ENCODE data around the gene SCNN1A.

SCNN1A gene

DNA sequence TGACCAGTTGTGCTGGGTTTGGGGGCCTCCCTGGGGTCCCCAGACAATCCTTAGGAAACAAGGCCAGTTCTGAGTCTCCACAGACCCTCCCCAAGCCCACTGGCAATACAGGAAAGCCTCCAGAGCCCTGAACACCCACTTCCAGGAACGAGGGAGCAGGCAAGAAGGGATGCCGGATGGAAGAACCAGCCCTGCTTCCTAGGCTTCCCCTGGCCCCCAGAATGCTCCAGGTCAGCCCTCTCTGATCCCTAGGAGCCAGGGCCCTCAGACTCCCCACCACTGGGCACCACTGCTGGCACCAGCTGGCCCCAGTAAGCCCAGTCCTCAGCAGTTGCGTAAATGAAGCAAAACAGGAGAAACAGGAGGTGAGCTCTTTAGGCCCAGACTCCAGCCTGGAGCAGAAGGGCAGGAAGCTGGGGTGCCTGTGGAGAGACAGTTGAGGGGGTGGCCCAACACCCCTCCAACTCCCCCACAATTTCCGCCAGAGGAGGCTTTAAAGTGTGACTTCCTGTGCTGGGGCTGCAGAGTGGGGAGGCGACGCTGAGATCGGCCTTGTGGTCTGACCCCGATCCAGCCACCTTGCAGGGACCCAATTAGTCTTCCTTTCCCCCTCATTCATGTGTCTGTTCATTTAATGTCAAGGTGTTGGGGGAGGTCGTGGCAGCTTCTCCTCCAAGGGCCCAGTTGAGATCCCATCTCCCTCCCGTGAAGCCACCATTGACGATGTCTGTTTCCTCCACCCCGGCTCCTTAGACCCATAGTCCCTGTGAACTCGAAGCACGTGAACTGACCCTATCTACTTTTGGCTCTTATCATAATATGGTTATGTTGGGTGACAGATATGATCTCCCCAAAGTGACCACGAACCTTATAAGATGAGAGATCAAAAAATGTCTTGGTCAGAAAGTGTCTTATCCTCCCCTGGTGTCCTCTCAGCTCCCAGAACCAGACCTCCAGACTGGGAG is 38.2 kb downstream of the SCNN1A start:
- peaks cover 26% of the 10 kb centered on the region for H3F3A ChIP-seq (ENCODE audit: insufficient read depth, low read length)
- H3K4me2 ChIP-seq (ENCODE audit: low read depth, low read length), result peak overlapping the region; percentile 76
- no peak for DNase-seq
- H3K4me1 ChIP-seq (ENCODE audit: low read length), result peaks cover 36% of the 10 kb centered on the region
- H3K27ac ChIP-seq (ENCODE audit: low read length), result peak overlapping the region; percentile 82
- H3K9me3 ChIP-seq (replicated peaks; ENCODE audit: insufficient read depth, low read length), result no peaks in the 10 kb centered on the region
- no peaks in the 10 kb centered on the region for H3K9me2 ChIP-seq (replicated peaks; ENCODE audit: insufficient read depth, low read length)
- peak overlapping the region; percentile 18; the same call in 1 of the 2 replicates for H3K4me3 ChIP-seq (ENCODE audit: low read length)
- peak overlapping the region; percentile 40; the same call in 1 of the 2 replicates for H3K9ac ChIP-seq (ENCODE audit: low read length)
- no peaks in the 10 kb centered on the region for H3K36me3 ChIP-seq (replicated peaks; ENCODE audit: insufficient read depth, low read length)
- no peaks in the 10 kb centered on the region for H3K27me3 ChIP-seq (replicated peaks; ENCODE audit: insufficient read depth, low read length)
- H4K20me1 ChIP-seq (ENCODE audit: insufficient read depth, low read length), result no peaks in the 10 kb centered on the region
- peaks cover 99% of the 10 kb centered on the region for H3K79me2 ChIP-seq (ENCODE audit: low read length)
- TF ChIP-seq EZH2 (optimal IDR thresholded peaks at IDR 0.05; ENCODE audit: low read depth, low read length), result no peak
- TF ChIP-seq, protein P1, sequence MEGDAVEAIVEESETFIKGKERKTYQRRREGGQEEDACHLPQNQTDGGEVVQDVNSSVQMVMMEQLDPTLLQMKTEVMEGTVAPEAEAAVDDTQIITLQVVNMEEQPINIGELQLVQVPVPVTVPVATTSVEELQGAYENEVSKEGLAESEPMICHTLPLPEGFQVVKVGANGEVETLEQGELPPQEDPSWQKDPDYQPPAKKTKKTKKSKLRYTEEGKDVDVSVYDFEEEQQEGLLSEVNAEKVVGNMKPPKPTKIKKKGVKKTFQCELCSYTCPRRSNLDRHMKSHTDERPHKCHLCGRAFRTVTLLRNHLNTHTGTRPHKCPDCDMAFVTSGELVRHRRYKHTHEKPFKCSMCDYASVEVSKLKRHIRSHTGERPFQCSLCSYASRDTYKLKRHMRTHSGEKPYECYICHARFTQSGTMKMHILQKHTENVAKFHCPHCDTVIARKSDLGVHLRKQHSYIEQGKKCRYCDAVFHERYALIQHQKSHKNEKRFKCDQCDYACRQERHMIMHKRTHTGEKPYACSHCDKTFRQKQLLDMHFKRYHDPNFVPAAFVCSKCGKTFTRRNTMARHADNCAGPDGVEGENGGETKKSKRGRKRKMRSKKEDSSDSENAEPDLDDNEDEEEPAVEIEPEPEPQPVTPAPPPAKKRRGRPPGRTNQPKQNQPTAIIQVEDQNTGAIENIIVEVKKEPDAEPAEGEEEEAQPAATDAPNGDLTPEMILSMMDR (IDR thresholded peaks at IDR 0.05; ENCODE audit: low read length), result no peak
- TF ChIP-seq EZH2phosphoT487 (IDR thresholded peaks at IDR 0.05; ENCODE audit: low read length), result no peak
- no peak overlapping the region for H2AFZ ChIP-seq (ENCODE audit: low read length)

DNA sequence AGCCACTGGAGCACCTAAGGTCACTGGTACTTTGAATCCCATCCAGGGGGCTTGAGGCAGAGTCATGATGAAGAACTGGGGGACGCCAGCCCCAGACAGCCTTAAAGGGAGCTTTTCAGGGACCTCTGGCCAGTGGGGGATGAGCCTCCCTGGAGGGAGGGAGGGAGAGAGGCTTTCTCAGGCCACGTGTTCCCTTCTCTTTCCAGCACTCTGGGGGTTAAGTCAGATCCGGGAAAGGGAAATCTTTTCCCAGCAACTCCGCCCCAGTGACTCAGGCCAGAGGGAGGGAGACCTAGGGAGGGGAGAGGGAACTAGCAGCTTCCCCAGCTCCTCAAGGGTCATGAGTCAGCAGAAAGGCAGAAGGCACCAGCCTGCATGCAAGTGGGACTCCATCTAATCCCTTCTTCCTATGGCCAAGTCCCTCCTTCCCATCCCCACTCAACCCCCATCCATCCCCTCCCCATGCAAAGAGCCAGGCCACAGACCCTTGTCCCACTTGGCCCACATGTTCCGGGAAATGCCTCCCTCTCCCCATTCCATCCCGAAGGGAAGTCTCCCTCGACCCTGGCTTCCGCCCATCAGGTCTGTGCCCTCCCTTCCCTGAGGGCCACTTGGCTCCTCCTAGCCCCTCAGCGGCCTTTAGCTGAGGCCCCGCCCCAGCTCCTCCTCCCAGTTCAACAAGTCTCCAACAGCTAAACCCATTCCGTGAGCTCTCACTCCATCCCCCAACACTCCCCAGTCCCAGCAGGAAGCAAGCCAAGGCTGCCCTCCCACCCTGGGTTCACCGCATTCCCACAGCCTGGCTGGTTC is 39.1 kb downstream of the SCNN1A start:
- H4K20me1 ChIP-seq (ENCODE audit: insufficient read depth, low read length), result no peaks in the 10 kb centered on the region
- peak overlapping the region; percentile 45 for H3K4me3 ChIP-seq (ENCODE audit: low read length)
- no peaks in the 10 kb centered on the region for H3K9me2 ChIP-seq (replicated peaks; ENCODE audit: insufficient read depth, low read length)
- peaks cover 91% of the 10 kb centered on the region for H3K79me2 ChIP-seq (ENCODE audit: low read length)
- peaks cover 2% of the 10 kb centered on the region; the same call in 1 of the 2 replicates for H3K36me3 ChIP-seq (replicated peaks; ENCODE audit: insufficient read depth, low read length)
- H3K27me3 ChIP-seq (replicated peaks; ENCODE audit: insufficient read depth, low read length), result no peaks in the 10 kb centered on the region
- H3K9ac ChIP-seq (ENCODE audit: low read length), result peak overlapping the region; percentile 59
- peak; percentile 64 for DNase-seq
- H2AFZ ChIP-seq (ENCODE audit: low read length), result peak overlapping the region; percentile 19; the same call in 1 of the 2 replicates
- peak overlapping the region; percentile 76 for H3K4me2 ChIP-seq (ENCODE audit: low read depth, low read length)
- no peaks in the 10 kb centered on the region for H3K9me3 ChIP-seq (replicated peaks; ENCODE audit: insufficient read depth, low read length)
- peak overlapping the region; percentile 82 for H3K27ac ChIP-seq (ENCODE audit: low read length)
- H3F3A ChIP-seq (ENCODE audit: insufficient read depth, low read length), result peaks cover 26% of the 10 kb centered on the region
- peaks cover 36% of the 10 kb centered on the region for H3K4me1 ChIP-seq (ENCODE audit: low read length)
- no peak for TF ChIP-seq EZH2 (optimal IDR thresholded peaks at IDR 0.05; ENCODE audit: low read depth, low read length)
- TF ChIP-seq, protein P1 (IDR thresholded peaks at IDR 0.05; ENCODE audit: low read length), result no peak

DNA sequence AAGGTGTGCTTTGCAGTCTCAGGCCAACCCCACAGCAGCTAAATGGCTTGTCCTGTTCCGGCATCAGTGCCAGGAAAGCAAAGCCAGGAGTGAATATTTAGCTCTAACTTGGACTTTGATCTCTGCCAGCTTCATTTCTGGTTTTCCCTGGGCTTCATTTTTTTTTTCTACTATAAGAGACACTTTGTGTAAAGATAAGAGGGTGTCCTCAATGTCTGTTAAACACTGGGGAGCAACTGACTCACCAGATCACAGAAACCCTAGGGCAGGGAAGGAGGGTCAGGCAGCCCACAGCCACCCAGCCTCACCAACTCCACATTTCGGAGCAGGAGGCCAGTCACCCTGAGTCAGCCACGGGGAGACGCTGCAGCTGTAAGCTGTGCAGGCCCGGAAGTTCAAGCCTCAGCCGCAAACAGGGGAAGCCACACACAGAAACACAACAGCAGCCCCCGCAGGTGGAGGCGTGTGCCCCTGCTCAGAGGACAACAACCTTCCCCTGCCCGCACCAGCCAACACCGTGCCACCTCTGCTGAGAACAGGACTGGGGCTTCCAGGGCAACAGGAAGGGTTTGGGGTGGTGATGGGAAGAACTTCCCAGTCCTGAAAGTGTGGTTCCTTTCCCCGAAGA is 39.8 kb downstream of the SCNN1A start:
- H3K36me3 ChIP-seq (replicated peaks; ENCODE audit: insufficient read depth, low read length), result peaks cover 5% of the 10 kb centered on the region; the same call in 1 of the 2 replicates
- H3K9me3 ChIP-seq (replicated peaks; ENCODE audit: insufficient read depth, low read length), result no peaks in the 10 kb centered on the region
- no peak for TF ChIP-seq EZH2phosphoT487 (IDR thresholded peaks at IDR 0.05; ENCODE audit: low read length)
- TF ChIP-seq, protein P1 (IDR thresholded peaks at IDR 0.05; ENCODE audit: low read length), result peak; percentile 87
- peak overlapping the region; percentile 76 for H3K4me2 ChIP-seq (ENCODE audit: low read depth, low read length)
- no peaks in the 10 kb centered on the region for H3K27me3 ChIP-seq (replicated peaks; ENCODE audit: insufficient read depth, low read length)
- H3K79me2 ChIP-seq (ENCODE audit: low read length), result peaks cover 88% of the 10 kb centered on the region
- peaks cover 42% of the 10 kb centered on the region for H3K4me1 ChIP-seq (ENCODE audit: low read length)
- peak overlapping the region; percentile 19; the same call in 1 of the 2 replicates for H2AFZ ChIP-seq (ENCODE audit: low read length)
- H3K4me3 ChIP-seq (ENCODE audit: low read length), result peak overlapping the region; percentile 45
- peak; percentile 91 for DNase-seq
- H3F3A ChIP-seq (ENCODE audit: insufficient read depth, low read length), result peaks cover 26% of the 10 kb centered on the region
- peak overlapping the region; percentile 59 for H3K9ac ChIP-seq (ENCODE audit: low read length)
- H3K27ac ChIP-seq (ENCODE audit: low read length), result peak overlapping the region; percentile 82
- no peaks in the 10 kb centered on the region for H3K9me2 ChIP-seq (replicated peaks; ENCODE audit: insufficient read depth, low read length)
- no peaks in the 10 kb centered on the region for H4K20me1 ChIP-seq (ENCODE audit: insufficient read depth, low read length)

Measured in MM.1S (cell line).